ENCODE measurements around the gene TXNDC11.
A peak's percentile ranks its signal among the peaks of the same experiment; 100 is the strongest.

TXNDC11 gene

GRCh38 chr16:11668623-11669379 is 73.9 kb downstream of the TXNDC11 start:
- H3K27ac ChIP-seq, result peak overlapping the region; percentile 33 to 86 (median 80)

GRCh38 chr16:11667824-11668622 is 74.6 kb downstream of the TXNDC11 start, which contains the start of gene SNN:
TSS of gene SNN (plus strand) at chr16:11668455. CDS start at chr16:11676060, 7,605 bp downstream.
- Histone ChIP-seq H3K4me3 (peak within 1 kb of the TSS; percentile 55 to 88 (median 84)), H3K27ac (peak within 1 kb of the TSS; percentile 33 to 86 (median 80))

More at GRCh38 chr16:11668623-11669379, 73.9 kb downstream of the TXNDC11 start:
- peak overlapping the region; percentile 55 to 88 (median 84) for H3K4me3 ChIP-seq

- peak overlapping the region in 1 of 7 experiments; percentile 31 for H3K4me3 ChIP-seq
- peak overlapping the region in 1 of 21 experiments; percentile 75 for H3K27ac ChIP-seq
Observed at GRCh38 chr16:11667221-11667823, 75.3 kb downstream of the TXNDC11 start.

GRCh38 chr16:11666103-11667055 is 76.3 kb downstream of the TXNDC11 start:
- H3K4me3 ChIP-seq, result no peak overlapping the region
- H3K27ac ChIP-seq, result no peak overlapping the region

GRCh38 chr16:11665071-11665491 is 77.6 kb downstream of the TXNDC11 start:
- peak overlapping the region in 4 of 21 experiments; percentile 13 to 64 (median 53) for H3K27ac ChIP-seq
- no peak overlapping the region for H3K4me3 ChIP-seq

GRCh38 chr16:11662582-11662981 is 80.1 kb downstream of the TXNDC11 start:
- H3K27ac ChIP-seq, result no peak overlapping the region

GRCh38 chr16:11660565-11660964 is 82.1 kb downstream of the TXNDC11 start:
- Histone ChIP-seq H3K27ac (no peak overlapping the region), H3K4me3 (no peak overlapping the region)

More at GRCh38 chr16:11662582-11662981, 80.1 kb downstream of the TXNDC11 start:
- H3K4me3 ChIP-seq, result no peak overlapping the region

GRCh38 chr16:11658896-11659708 is 83.6 kb downstream of the TXNDC11 start:
- Histone ChIP-seq H3K4me3 (no peak overlapping the region), H3K27ac (peak overlapping the region in 15 of 21 experiments; percentile 35 to 76 (median 60))

GRCh38 chr16:11657556-11657955 is 85.1 kb downstream of the TXNDC11 start:
- H3K4me3 ChIP-seq, result no peak overlapping the region
- no peak overlapping the region for H3K27ac ChIP-seq

GRCh38 chr16:11655655-11656054 is 87.0 kb downstream of the TXNDC11 start:
- H3K4me3 ChIP-seq, result no peak overlapping the region
- H3K27ac ChIP-seq, result no peak overlapping the region

- no peak overlapping the region for H3K27ac ChIP-seq
- H3K4me3 ChIP-seq, result no peak overlapping the region
Observed at GRCh38 chr16:11651796-11652195, 90.9 kb downstream of the TXNDC11 start.

GRCh38 chr16:11650641-11651591 is 91.7 kb downstream of the TXNDC11 start:
- Histone ChIP-seq H3K4me3 (no peak overlapping the region), H3K27ac (no peak overlapping the region)

GRCh38 chr16:11649276-11649675 is 93.4 kb downstream of the TXNDC11 start:
- Histone ChIP-seq H3K27ac (no peak overlapping the region), H3K4me3 (no peak overlapping the region)

- Histone ChIP-seq H3K4me3 (no peak overlapping the region), H3K27ac (no peak overlapping the region)
Observed at GRCh38 chr16:11642765-11643116, 99.9 kb downstream of the TXNDC11 start.

- peak overlapping the region; percentile 0 to 90 (median 80) for H3K27ac ChIP-seq
Observed at GRCh38 chr16:11640987-11641817, 101.5 kb downstream of the TXNDC11 start.

More at GRCh38 chr16:11640987-11641817, 101.5 kb downstream of the TXNDC11 start:
- H3K4me3 ChIP-seq, result no peak overlapping the region

Measured in skin epidermis (tissue), 12 donors.